H7 (cell line): Measurements from ENCODE around the gene RBL2. TPM values are rescaled to one million over a fixed set of nuclear protein-coding genes. Genes with fewer than 3 reads are reported as not detected.
A peak's percentile ranks its signal among the peaks of the same experiment; 100 is the strongest.

Source experiments
- DNase-seq: peaks from one replicate; pipeline ENCODE4 v3.0.0; 2012
- H3K27me3 ChIP-seq: 2 replicates; pipeline ENCODE4 v1.6.0; 2011; ENCODE audit warnings: mild to moderate bottlenecking, low read length; ENCODE audit not compliant: control insufficient read depth, insufficient read depth
- H3K36me3 ChIP-seq: replicated peaks from 2 replicates; pipeline ENCODE4 v1.5.1; 2011; ENCODE audit warnings: low read length; ENCODE audit not compliant: control insufficient read depth, insufficient read depth
- H3K4me3 ChIP-seq: 2 replicates; pipeline ENCODE4 v1.5.1; 2011; ENCODE audit warnings: low read depth, mild to moderate bottlenecking, control low read depth, low read length, moderate library complexity; ENCODE audit not compliant: insufficient read depth
- total RNA-seq: library from RNA; depleted of rRNA; stranded (reverse); fragments of >200 nt; shearing (Covaris generic); gene quantifications from 2 replicates; pipeline ENCODE4 v1.2.3, GENCODE V29; 2014

RBL2 gene
- total RNA-seq, 1 experiment from 2014 or later: 21.9 TPM

DNA sequence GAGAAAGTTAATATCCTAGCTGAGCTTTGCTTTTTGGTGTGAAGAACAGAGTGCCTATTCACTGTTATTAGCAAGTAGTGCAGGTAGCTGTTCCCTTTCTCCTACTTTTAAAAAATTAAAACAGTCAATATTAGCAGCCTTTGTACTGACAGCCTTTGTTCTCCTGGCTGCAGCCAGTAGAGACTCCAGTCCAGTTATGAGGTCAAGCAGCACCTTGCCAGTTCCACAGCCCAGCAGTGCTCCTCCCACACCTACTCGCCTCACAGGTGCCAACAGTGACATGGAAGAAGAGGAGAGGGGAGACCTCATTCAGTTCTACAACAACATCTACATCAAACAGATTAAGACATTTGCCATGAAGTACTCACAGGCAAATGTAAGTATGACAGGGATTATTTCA, 46.1 kb downstream of the RBL2 start:
- Histone ChIP-seq H3K36me3 (peaks cover 12% of the 10 kb centered on the region), H3K4me3 (no peak overlapping the region), H3K27me3 (no peaks in the 10 kb centered on the region)
- no peak for DNase-seq

DNA sequence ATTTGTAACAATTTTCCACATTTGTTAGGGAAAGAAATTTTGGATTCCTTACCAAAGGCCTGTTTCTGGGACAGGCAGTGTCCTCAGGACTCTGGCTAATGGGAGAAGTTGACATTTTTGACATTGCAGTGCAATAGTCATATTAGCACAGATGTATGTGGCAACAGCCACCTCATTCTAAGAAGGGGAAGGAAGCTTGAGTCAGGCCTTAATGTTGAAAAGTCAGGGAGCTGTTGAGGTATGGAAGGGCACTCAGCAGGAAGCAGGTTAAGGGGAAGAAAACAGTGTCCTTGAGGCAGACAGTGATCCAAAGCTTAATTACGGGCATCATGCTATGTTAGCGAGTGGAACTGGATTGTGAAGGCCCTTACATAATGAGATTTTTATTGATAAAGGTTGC, 47.9 kb downstream of the RBL2 start:
- no peaks in the 10 kb centered on the region for H3K27me3 ChIP-seq
- DNase-seq: no peak
- H3K4me3 ChIP-seq: no peak overlapping the region
- H3K36me3 ChIP-seq: peaks cover 12% of the 10 kb centered on the region

DNA sequence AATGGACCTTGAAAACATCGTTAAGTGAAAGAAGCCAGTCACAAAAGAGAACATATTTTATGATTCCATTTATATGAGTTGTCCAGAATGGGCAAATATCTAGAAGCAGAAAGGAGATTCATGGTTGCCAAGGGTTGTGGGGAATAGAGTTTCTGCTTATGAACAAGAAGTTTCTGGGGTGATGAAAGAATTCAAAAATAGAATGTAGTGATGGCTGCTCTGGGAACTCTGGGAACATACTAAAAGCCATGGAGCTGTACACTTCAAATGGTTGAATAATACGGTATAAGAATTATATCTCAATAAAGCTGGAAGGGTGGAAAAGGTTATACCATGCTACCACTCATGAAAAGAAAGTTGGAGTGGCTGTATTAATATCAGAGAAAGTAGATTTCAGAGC, 50.3 kb downstream of the RBL2 start:
- DNase-seq: no peak
- Histone ChIP-seq H3K36me3 (peaks cover 13% of the 10 kb centered on the region), H3K4me3 (no peak overlapping the region), H3K27me3 (no peaks in the 10 kb centered on the region)

DNA sequence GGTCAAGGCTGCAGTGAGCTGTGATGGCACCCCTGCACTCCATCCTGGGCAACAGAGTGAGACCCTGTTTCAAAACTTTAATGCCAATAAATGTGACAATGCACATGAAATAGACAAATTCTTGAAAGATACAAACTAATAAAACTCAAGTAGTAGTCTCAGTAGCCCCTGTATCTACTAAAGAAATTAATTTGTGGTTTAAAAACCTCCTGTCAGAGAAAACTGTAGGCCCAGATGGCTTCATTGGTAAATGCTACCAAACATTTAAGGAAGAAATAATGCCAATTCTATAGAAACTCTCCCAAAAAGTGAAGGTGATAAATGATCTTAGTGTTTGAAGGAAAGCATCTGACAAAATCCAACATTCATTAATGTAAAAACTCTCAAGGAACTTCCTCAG, 52.0 kb downstream of the RBL2 start:
- H3K4me3 ChIP-seq: no peak overlapping the region
- peaks cover 10% of the 10 kb centered on the region for H3K36me3 ChIP-seq
- DNase-seq: no peak
- no peaks in the 10 kb centered on the region for H3K27me3 ChIP-seq

DNA sequence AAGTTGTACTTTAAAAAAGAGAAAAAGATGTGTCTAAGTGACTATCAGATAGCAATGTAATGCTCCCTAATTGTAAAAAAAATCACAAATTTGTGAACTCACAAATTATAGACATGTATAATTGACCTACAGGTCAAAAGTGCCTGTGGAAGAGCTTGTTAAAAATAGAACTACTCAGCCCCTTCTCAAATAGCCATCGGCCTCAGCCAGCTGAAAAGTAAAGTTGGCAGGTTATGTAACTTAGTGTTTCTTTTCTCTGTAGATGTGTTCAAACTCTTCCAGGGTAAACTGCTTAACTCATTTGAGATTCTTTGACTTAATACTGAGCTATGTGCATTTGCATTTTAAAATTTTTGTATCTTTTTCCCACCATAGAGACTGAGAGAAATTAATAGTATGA, 55.5 kb downstream of the RBL2 start:
- no peak for DNase-seq
- Histone ChIP-seq H3K27me3 (no peaks in the 10 kb centered on the region), H3K36me3 (peaks cover 12% of the 10 kb centered on the region), H3K4me3 (no peak overlapping the region)

DNA sequence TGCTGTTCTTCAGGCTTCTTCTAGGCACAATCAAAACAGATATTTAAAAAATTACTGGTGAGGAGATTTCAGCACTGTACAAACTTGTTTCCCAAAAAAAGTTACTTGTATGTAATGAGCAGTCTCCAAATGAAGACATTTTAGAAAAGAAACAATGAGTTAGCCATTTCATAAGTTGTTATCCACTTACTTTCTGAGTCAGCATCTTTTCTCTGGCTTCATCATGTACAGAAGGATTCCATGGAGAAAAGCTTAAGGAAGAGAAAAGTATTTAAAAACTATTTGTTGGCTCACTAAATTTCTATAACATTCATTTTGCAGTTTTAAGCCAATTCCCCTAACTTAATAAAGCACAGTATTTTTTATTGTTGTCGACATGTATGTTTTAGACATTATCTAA, 58.2 kb downstream of the RBL2 start:
- Histone ChIP-seq H3K36me3 (peaks cover 17% of the 10 kb centered on the region), H3K27me3 (no peaks in the 10 kb centered on the region), H3K4me3 (no peak overlapping the region)
- DNase-seq: no peak

DNA sequence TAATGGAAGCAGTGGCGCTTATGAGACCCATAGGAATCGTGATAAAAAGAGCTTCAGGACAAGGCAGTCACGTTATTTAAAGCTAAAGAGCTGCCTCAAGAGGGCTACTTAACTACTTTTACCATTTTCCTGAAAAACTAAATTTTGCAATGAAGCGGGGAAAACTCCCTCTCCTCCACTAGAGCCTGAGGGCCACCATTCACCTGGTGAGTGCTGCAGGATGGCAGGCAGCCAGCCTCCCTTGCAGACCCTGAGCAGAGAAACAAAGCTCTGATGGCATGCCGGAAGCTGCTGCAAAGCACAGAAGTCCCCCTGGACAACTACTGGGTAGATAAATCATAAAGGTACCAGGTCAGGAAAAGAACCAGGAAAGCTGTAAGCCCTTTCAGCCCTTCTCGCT, 60.4 kb downstream of the RBL2 start:
- DNase-seq: no peak
- Histone ChIP-seq H3K4me3 (no peak overlapping the region), H3K36me3 (peaks cover 15% of the 10 kb centered on the region), H3K27me3 (no peaks in the 10 kb centered on the region)

DNA sequence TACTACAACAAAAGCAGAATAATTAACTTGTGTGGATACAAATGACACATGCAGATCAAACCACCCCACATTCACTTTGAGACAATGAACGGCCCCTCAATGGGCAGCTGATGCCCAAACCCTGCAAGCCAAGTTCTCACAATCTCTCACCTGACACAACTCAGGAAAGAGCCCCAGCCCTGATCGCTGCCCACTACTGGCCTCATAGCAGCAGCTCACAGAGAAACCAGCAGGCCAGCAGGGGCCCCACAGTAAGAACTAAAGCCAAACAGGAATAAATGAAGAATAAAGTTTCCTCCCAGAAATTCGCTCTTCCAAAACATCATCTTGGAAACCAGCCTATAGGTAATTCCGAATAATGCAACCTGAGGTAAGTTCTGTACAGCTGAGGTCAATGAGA, 61.1 kb downstream of the RBL2 start:
- H3K4me3 ChIP-seq: no peak overlapping the region
- peaks cover 14% of the 10 kb centered on the region for H3K36me3 ChIP-seq
- H3K27me3 ChIP-seq: no peaks in the 10 kb centered on the region
- DNase-seq: peak; percentile 42

DNA sequence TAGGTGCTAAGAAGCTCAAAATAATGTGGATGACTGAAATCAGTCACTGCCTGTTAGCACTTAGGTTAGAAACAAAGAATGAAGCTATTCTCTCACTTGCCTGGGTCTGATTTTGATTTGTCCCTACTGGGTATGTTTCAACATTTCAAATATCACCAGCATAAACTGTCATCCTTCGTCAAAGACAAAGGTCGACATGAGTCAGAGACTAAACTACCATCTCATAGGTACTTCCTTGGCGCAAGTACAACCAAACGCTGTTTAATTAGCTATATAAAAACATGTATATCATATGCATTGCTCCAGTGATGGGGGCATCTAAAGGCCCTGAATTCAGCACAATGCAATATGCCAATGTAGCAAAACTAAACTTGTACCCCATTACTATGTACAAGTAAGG, 64.7 kb downstream of the RBL2 start:
- no peak for DNase-seq
- Histone ChIP-seq H3K27me3 (no peaks in the 10 kb centered on the region), H3K4me3 (no peak overlapping the region), H3K36me3 (peaks cover 8% of the 10 kb centered on the region)

DNA sequence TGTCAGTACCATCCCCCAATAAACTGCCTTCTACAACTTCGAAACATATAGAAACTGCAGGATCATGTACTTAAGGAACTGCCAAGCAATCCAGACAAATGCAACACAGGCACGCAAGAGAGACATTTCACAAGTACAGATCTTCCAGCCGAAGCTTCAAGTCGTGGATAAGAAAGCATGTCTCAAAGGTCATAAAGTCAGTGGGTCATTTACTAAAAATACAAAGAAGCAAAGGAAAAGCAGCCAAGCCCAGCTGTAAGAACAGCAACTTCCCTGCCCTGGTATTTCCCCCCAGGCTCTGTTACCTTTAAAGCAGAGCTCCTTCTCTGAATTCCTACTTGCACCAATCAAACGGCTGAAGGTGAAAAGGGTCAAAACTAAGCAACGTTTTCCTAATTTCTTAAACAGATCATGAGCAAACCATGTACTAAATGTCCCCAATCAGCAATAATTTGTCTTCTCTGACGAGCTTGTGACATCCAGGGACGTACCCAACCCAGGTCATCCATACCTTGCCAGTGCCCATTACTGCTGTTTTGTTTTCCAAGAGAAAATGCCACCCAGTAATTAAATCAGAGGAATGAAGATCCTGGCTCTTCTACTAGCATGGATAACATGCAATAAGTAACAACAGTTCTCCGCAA, 67.1 kb downstream of the RBL2 start:
- Histone ChIP-seq H3K27me3 (no peaks in the 10 kb centered on the region), H3K36me3 (no peaks in the 10 kb centered on the region; the same call in 1 of the 2 replicates), H3K4me3 (no peak overlapping the region)
- no peak for DNase-seq

DNA sequence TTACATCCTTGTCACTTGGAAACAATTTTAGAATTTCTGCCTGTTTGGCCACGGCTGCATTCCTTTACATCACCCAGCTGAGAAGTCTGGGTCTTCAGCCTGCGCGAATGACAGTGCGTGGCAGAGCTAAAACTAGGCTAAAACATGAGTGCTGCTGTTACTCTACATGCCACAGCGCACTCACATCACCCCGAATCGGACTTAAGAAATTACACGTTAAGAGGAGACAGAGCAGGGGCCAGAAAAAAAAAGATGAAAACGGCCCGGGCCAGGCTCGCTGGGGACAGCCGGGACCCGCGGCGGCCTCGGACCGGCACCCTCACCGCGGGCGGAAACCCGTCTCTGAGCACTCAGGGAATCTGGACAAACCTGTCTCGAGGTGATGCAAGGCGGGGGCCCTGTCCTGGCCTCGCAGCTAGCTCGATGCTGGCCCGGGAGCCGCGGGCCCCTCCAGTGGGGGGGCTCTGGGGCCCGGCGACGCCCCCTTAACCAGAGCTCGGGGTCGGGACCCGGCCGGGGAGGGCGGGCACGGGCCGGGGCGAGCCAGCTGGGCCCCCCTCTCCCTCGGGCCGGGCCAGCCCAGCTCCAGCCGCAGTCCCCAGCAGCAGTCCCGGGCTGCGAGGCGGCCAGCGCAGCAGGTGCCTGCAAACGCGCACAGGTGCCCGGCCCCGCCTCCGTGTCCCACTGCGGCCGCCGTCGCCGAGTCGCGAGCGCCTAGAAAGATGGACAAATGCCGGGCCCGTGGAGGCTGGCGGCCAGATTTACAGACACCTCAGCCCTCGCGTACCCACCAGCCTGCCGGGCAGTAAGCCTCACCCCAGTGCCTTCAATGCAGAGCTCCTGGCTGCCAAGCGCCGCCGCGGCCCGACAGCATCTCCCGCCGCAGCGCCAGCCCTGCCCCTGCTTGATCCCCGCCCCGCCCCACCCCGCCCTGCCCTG, 68.3 kb downstream of the RBL2 start, which contains the start of gene AKTIP:
AKTIP (minus strand) TSS at position 879 of the 939 bp plus-strand sequence. CDS start 2,950 bp downstream, outside the sequence.
- no peaks in the 10 kb centered on the region for H3K27me3 ChIP-seq
- H3K4me3 ChIP-seq: peak within 1 kb of the TSS; percentile 82
- H3K36me3 ChIP-seq: no peaks in the 10 kb centered on the region; the same call in 1 of the 2 replicates
- peak; percentile 84 for DNase-seq

DNA sequence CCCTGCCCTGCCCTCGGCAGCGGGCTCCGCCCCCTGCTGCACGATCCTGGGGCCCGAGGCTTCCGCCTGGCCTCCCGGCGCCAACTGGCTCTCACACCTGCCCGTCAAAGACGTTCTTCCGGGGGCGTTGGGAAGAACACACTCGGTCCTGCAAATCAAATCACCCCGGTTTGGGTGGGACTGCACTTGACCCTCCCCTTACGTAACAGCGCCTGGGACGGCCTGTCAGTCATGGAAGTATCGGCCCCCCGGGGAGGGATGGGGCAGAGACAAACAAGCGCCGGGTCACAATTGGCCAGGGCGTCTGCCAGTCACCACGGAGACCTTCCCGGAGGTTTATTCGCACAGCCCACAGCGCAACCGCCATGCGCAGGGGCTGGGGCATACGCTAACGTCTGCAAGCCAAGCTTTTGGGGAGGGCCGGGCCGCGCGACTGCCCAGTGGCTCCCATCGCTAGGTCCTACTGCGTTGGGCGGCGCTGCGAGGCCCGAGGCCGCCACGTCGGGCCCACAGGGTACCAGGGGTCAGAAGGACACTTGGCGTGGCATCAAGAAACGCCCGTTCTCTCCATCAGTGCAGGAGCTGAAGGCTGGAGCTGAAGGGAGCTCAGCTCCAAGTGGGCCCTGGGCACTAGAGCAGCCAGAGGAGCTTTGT, 69.1 kb downstream of the RBL2 start:
- H3K36me3 ChIP-seq: no peaks in the 10 kb centered on the region; the same call in 1 of the 2 replicates
- DNase-seq: peak; percentile 98
- H3K27me3 ChIP-seq: no peaks in the 10 kb centered on the region
- H3K4me3 ChIP-seq: peak overlapping the region; percentile 82

DNA sequence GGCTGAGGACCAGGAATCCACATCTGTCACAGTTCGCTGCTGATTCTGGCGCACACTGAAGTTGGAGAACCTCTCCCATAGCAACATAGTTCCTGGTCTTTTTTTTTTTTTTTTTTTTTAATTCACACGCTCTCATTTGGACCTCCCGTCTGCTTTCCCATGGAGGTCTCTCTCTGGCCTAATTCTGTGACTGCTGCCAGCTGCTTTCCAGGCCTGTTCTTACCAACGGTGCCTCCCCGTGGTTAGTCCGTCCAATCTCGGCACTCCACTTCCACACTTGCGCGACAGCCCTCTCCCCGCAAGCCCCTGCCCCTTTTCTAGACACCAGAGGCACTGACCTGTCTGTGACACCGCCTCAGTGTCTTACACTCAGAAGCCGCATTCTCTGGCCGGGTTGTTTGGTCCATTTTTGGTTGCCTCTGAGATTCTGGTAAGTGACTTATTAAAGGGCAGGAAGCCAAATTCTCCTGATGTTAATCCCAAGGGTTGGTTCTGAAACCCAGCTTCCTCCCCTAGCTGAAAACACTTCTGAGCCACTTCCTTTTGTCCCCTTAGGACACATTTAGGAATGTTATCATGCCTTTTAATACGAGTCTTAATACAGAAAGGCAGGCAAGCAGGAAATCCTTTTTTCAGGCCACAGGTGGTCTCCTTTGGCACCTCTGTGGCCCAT, 69.9 kb downstream of the RBL2 start:
- DNase-seq: no peak
- peak overlapping the region; percentile 69 for H3K4me3 ChIP-seq
- no peaks in the 10 kb centered on the region; the same call in 1 of the 2 replicates for H3K36me3 ChIP-seq
- H3K27me3 ChIP-seq: no peaks in the 10 kb centered on the region

DNA sequence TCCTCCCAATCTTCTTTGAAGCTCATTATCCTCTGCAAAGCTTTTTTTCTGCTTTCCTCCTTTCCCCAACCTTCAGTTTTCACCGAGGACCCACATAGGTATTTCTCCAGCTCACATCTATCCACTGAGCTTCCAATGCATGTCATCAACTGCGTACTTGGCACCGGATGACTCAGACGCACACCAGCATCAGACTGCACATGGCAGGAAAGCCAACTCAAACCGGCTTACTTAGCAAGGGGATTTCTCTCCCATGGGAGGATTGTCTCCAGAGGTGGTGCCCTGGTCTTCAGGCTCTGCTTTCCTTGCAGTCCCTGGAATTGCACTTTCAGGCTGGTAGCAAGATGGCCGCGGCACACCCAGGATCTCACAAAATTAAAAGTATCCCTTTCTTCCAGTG, 70.4 kb downstream of the RBL2 start:
- no peak for DNase-seq
- Histone ChIP-seq H3K27me3 (no peaks in the 10 kb centered on the region), H3K36me3 (no peaks in the 10 kb centered on the region), H3K4me3 (no peak overlapping the region)
